Subcutaneous adipose tissue (tissue), 4 donors: ENCODE results near the gene UQCRC1. TPM values are rescaled to one million over a fixed set of nuclear protein-coding genes. Genes with fewer than 3 reads are reported as not detected.

Experiments used
- CTCF ChIP-seq: fragments of 450-650 bp; IDR thresholded peaks from one replicate; pipeline ENCODE4 v1.5.1; 2016; ENCODE audit warnings: low read depth, mild to moderate bottlenecking, control low read depth, antibody characterized with exemption, moderate library complexity
- total RNA-seq, 4 donors: library from RNA; depleted of rRNA; stranded (reverse); fragments of >200 nt; gene quantifications; one replicate each; pipeline ENCODE4 v1.1.0, GENCODE V29; 2016

The UQCRC1 gene
- total RNA-seq, 4 donors from 2014 or later = 95.2 to 358 (median 203) TPM

GRCh38 chr3:48575366-48575765, 34.1 kb downstream of the UQCRC1 start:
- TF ChIP-seq CTCF = no peak

DNA sequence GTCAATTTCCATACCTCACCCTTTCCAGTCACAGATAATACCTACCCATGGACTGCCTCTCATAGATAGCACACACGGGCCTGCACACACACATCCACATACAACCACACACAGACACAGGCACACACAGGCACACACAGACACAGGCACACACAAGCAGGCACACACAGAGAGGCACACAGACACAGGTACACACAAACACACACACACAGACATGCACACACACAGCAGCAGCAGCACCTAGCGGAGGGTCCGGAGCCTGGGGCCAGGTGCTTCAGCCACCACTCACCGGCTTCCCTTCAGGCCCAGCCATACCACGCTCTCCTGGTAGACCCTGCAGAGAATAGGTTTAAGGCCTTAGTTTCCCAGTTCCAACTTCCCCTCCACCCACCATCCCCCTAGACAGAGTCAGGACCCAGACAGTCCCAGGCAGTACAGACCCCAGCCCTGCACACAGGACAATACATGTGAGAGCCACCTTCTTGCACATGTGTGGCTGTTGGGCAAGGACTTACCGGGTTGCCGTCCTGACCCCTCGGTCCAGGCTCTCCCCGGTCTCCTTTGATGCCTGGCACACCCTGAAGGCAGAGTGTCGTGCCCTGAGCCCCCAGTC, 35.4 kb downstream of the UQCRC1 start:
- no peak for TF ChIP-seq CTCF

- TF ChIP-seq CTCF = no peak
These were observed 36.9 kb downstream of the UQCRC1 start for GRCh38 chr3:48572517-48572916.

- no peak for TF ChIP-seq CTCF
These were observed 37.5 kb downstream of the UQCRC1 start for GRCh38 chr3:48571938-48572337.

GRCh38 chr3:48569808-48570450, 39.5 kb downstream of the UQCRC1 start:
- TF ChIP-seq CTCF = no peak

DNA sequence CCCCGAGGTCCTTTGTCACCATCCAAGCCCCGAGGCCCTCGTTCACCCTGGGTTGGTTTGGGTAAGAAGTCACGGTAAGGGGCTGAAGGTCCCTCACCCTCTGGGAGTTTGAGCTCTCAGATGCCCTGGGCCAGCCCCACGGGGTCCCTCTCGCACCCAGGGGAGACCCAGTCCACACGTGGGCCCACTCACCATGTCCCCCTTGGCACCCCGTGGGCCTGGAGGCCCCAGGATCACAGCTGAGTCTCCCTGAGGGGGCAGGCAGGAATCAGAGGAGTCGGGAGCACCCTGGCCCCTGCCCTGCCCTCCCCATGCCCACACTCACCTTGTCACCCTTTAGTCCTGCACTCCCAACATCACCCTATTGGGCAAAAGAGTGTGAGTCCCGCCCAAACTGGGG, 40.0 kb downstream of the UQCRC1 start:
- no peak for TF ChIP-seq CTCF

- TF ChIP-seq CTCF = no peak
These were observed 41.0 kb downstream of the UQCRC1 start for GRCh38 chr3:48568476-48568875.
